HG03565 (cell line): ENCODE results near the gene CBL.
"Not testable (repeated sequence)": the region's sequence is repeated elsewhere in the genome, so short reads cannot be mapped to it uniquely, and the experiment has no call there.

Experiments used
- ATAC-seq: cut with Tn5 transposase; IDR thresholded peaks from one replicate; pipeline ENCODE4 v1.9.1; 2021; ENCODE audit warnings: mild to moderate bottlenecking, moderate library complexity; ENCODE audit not compliant: unreplicated experiment

Gene CBL

GRCh38 chr11:119206511-119207414 is 624 bp downstream of the CBL start:
- ATAC-seq: no peak

- ATAC-seq: no peak
These were observed 1.3 kb downstream of the CBL start for GRCh38 chr11:119207415-119207960.

- no peak for ATAC-seq
These were observed 3.0 kb downstream of the CBL start for GRCh38 chr11:119209186-119209585.

GRCh38 chr11:119210050-119210449 is 3.9 kb downstream of the CBL start:
- no peak for ATAC-seq

GRCh38 chr11:119218141-119218878 is 12.2 kb downstream of the CBL start:
- ATAC-seq: no peak

- ATAC-seq: no peak
These were observed 16.2 kb downstream of the CBL start for GRCh38 chr11:119222308-119222707.

- no peak for ATAC-seq
These were observed 16.8 kb downstream of the CBL start for GRCh38 chr11:119222891-119223290.

GRCh38 chr11:119223856-119224255 is 17.7 kb downstream of the CBL start:
- ATAC-seq: no peak

- ATAC-seq: not testable (repeated sequence)
These were observed 22.6 kb downstream of the CBL start for GRCh38 chr11:119228535-119229287.

- ATAC-seq: no peak
These were observed 23.1 kb downstream of the CBL start for GRCh38 chr11:119229288-119229672.

GRCh38 chr11:119229741-119230140 is 23.6 kb downstream of the CBL start:
- no peak for ATAC-seq

- no peak for ATAC-seq
These were observed 30.4 kb downstream of the CBL start for GRCh38 chr11:119236490-119236889.

- ATAC-seq: no peak
These were observed 30.8 kb downstream of the CBL start for GRCh38 chr11:119236891-119237290.

GRCh38 chr11:119237515-119237914 is 31.4 kb downstream of the CBL start:
- no peak for ATAC-seq

- no peak for ATAC-seq
These were observed 42.9 kb downstream of the CBL start for GRCh38 chr11:119248750-119249670.

GRCh38 chr11:119249671-119250010 is 43.5 kb downstream of the CBL start:
- no peak for ATAC-seq

GRCh38 chr11:119251114-119251513 is 45.0 kb downstream of the CBL start:
- ATAC-seq: no peak

- ATAC-seq: no peak
These were observed 48.1 kb downstream of the CBL start for GRCh38 chr11:119254239-119254638.

- ATAC-seq: no peak
These were observed 52.0 kb downstream of the CBL start for GRCh38 chr11:119258180-119258579.

- no peak for ATAC-seq
These were observed 52.8 kb downstream of the CBL start for GRCh38 chr11:119258983-119259382.
